NCI-H2081 (cell line): ENCODE results near the gene P3H1.
"Not testable (repeated sequence)": the region's sequence is repeated elsewhere in the genome, so short reads cannot be mapped to it uniquely, and the experiment has no call there.

ENCODE experiments used
- DNase-seq, 2 experiments: peaks; one replicate each; lab custom pipeline; 2025; lab: John Stamatoyannopoulos, UW

Gene P3H1, protein sequence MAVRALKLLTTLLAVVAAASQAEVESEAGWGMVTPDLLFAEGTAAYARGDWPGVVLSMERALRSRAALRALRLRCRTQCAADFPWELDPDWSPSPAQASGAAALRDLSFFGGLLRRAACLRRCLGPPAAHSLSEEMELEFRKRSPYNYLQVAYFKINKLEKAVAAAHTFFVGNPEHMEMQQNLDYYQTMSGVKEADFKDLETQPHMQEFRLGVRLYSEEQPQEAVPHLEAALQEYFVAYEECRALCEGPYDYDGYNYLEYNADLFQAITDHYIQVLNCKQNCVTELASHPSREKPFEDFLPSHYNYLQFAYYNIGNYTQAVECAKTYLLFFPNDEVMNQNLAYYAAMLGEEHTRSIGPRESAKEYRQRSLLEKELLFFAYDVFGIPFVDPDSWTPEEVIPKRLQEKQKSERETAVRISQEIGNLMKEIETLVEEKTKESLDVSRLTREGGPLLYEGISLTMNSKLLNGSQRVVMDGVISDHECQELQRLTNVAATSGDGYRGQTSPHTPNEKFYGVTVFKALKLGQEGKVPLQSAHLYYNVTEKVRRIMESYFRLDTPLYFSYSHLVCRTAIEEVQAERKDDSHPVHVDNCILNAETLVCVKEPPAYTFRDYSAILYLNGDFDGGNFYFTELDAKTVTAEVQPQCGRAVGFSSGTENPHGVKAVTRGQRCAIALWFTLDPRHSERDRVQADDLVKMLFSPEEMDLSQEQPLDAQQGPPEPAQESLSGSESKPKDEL

DNA sequence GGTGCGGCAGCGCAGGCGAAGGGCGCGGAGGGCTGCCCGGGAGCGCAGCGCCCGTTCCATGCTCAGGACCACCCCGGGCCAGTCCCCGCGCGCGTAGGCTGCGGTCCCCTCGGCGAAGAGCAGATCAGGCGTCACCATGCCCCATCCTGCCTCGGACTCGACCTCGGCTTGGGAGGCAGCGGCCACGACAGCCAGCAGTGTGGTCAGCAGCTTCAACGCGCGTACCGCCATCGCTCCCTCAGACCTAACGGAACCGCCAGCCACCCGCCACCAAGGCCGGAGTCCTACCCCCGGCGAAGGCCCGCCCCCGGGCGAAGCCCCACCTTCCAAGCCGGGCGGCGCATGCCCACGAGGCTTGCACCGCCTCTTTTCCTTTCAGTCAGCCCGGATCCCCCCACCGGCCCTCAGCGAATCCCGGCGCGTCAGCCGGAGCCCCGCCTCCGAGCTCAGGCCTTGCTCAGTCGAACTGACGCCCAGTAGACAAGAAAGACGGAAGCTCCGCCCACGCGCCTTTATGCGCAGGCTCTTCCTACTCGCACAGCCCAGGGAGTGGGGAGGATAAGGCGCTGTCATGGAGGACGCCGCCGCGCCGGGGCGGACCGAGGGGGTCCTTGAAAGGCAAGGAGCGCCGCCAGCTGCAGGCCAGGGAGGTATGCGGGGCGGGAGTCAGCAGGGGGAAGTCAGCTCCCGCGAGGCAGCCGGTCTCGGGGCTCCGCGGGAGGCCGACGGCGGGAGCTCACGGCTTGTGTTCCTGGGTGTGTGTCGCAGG is at the start of gene P3H1, which contains the start of gene C1orf50:
Gene P3H1 (minus strand): TSS at position 288 of the 769 bp plus-strand sequence. CDS start 57 bp downstream, at position 231.
Gene C1orf50 (plus strand): TSS at position 509 of the 769 bp plus-strand sequence. CDS start 63 bp downstream, at position 572.
- peak; percentile 100 for DNase-seq

DNA sequence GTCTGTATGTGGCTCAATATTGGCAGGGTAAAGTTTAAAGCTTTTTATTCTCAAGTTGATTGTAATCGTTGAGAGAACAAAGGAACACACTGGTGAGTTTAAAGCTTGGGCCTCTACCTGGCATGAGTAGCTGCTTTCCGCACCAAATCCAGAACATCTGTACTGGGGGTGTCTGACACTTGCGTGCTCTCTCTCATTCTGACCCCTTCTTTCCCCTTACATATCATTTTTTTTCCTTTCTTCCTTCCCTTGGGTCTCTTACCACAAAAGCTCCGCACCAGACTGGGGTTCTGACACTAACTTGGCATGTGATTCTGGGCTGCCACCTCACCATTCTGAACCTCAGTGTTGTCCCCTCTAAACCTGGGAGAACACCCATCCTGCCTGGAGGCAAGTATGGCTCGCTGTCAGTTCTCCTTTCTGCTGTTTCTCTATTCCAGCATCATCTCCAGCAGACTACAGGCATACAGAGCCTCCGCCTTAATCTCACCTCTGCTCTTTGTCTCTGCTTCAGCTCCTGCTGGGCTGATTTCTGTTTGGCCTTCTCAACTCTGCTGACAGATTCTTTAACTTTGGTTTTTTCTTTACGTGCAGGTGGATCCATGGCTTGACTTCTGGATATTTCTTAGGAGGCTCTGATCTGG is 49.2 kb upstream of the P3H1 start:
- peak; percentile 59 to 65 for DNase-seq

DNA sequence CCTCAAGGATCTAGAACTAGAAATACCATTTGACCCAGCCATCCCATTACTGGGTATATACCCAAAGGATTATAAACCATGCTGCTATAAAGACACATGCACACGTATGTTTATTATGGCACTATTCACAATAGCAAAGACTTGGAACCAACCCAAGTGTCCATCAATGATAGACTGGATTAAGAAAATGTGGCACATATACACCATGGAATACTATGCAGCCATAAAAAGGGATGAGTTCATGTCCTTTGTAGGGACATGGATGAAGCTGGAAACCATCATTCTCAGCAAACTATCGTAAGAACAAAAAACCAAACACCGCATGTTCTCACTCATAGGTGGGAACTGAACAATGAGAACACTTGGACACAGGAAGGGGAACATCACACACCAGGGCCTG is 48.0 kb upstream of the P3H1 start:
- DNase-seq = not testable (repeated sequence)

DNA sequence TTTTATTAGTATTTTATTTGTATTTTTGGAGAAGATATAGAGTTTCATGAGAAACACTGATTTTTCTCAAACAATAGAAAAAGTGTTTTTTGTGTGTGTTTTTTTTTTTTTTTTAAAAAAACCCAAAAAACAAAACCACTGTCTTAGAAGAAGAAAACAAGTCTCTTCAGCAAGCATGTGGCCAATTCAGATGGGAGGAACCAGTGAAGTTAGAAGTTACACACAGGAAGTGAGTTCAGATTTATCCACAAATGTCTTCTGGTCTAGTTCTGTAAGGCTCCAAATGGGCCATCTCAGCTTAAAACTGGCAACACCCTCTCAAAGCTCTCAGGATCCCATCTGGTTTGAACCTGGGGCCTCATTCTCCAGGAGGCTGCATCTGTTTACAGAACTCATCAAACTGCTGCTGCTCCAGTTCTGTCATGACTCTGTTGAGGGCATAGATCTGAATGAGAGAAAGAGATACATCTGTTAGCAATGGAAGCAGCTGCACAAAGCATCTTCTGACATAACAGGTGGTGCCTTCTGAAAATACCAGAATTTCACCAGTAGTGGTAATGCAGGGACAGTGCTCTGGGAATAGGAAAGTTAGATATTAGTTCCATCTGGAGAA is 40.3 kb upstream of the P3H1 start:
- no peak for DNase-seq

DNA sequence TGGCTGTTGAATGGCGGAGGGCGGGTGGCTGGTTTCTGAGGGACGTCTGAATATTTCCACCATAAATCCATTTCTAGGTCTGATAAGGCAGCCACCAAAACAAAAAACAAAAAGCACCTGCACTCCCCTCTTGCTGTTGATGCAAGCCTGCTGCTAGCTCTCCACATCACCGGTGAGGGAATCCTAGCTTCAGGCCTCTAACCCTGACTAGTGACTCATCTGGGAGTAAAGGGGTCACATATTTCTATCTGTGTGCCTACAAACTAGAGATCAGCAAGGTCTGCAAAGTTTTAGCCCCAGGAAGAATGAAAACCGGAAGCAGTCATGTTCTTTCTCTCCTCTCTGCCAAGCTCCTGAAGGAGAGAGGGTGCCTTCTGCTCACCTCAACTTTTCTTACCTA is 39.8 kb upstream of the P3H1 start:
- no peak for DNase-seq

DNA sequence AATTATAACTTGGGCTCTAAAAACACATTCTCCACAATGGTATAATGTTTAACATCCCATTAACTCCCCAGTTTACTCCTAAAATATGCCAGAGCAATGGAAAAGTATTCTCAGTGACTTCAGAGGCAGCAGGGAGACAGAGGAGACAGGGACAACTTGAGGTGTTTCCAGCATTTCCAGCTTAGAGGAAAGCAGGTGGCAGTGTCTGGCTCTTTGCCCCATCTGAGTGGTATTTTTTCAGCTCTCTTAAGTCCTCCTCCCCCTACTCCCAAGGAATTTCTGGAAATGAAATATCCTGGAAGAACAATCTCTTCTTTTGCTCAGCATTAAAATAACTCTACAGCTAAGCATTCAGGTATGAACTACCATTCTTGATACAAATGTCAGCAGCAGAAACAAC is 39.3 kb upstream of the P3H1 start:
- peak; percentile 6 to 69 for DNase-seq

DNA sequence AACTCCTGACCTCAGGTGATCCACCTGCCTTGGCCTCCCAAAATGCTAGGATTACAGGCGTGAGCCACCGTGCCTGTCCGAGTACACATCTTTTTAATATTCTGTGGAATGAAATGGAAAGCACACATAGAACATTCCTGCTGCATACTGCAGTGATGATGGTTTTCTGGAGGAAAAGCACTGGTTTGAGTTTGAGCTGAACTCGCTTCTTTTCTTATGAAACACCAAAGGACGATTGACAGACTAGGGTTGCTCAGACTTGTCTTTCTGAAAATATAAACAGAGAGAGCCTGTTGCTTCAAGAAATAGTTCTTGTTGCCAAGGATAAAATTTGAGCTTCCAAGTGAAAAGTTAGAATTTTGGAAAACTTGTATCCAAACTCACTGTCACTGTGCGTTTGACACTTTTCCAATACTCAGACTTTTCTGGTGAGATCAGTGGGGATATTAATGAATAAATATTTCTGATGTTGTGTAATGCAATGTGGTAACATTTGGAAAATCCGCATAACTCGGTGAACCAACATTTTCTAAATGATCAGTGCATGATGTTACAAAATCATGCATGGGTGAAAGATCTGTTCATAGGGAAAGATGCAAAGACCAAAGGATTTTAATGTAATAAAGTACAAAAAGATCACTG is 35.1 kb upstream of the P3H1 start:
- no peak for DNase-seq

DNA sequence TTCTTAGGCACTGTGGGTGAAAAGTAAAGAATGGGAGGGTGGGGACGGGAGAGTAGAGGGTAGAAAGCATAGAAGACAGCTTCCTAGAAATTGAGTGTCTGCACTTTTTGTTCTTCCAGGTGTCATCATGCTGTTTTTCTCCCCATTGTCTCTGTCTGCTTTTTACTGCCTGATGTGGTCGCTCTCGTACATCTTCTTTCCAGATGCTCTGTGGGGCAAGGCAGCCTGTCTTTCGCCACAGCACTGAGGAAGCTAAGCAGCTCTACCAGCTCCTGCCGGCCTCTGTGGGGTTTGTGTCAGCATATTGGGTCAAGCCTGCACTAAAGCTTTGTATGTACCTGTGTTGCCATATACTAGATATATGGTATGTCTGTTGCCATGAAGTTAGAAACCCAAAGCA is 31.2 kb upstream of the P3H1 start:
- no peak for DNase-seq

DNA sequence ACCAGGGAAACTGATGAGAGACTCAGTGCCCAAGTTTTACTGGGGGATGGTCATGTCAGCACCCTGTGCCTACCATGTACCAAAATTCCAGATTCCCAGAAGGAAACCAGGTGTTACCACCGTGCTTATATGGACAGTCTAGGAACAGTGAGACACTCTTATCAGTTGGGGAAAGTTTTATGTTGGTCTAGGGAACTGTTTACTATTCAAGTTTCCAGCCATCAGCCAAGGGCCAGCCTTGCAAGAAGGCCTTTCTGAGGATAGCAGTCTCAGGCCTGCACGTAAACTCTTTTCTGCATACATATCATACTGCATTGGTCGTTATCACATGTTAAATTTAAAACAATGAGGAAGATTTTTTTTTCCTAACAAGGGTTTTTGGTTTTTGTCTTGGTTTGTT is 30.6 kb upstream of the P3H1 start:
- no peak for DNase-seq

DNA sequence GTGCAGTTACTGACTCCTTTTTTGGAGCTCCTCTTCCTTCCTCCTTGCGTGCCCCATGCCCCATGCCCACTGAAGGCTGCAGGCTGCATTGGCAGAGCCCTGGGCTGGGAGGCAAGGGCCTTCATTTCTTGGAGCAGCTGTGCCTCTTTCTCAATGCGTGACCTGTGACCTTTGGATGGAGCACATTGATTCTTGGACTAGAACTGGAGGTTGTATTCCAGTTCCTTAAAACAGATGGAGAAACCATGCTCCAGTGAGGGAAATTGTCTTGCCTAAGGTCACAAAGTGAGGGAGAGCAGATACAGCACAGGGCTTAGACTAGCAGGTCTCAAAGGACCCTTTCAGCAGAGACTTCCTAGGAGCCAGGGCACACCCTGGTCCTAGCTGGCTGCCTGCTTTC is 27.0 kb upstream of the P3H1 start:
- DNase-seq = no peak

DNA sequence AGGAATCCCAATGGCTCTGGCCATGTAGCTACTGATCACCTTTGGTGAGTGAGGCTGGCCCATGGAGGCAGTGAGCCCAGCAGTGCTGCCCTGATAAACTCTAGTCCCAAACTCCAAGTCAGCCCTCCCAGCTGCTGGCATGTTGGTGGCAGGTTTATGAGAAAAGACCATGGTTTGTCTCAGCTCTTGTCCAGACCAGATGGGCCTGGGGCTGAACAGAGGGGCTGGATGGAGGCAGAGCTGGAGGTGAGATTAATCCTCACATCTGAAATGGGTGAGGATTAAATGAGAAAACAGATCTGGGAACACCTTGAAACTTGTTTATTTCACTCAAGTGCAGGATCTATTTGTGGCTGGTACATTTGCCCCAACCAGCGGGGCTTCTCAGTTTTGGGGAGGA is 21.2 kb upstream of the P3H1 start:
- no peak for DNase-seq

DNA sequence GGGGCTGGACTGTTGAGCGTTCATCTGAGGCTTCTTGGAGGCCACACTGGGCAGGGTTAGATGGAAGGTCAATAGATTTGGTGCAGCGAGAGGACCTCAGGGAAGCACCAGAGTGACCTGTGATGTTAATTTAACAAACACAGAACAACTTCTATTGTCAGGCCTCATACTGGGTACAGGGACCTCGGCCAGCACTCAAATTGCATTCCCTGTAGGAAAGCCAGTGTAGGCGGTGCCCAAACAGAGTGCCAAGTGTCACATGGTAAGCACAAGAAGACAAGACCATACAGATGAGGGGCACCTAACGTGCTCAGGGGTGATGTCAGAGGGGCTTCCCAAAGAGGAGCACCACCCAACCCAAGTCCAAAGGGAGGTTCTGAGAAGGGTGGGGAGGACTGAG is 19.3 kb upstream of the P3H1 start:
- no peak for DNase-seq

DNA sequence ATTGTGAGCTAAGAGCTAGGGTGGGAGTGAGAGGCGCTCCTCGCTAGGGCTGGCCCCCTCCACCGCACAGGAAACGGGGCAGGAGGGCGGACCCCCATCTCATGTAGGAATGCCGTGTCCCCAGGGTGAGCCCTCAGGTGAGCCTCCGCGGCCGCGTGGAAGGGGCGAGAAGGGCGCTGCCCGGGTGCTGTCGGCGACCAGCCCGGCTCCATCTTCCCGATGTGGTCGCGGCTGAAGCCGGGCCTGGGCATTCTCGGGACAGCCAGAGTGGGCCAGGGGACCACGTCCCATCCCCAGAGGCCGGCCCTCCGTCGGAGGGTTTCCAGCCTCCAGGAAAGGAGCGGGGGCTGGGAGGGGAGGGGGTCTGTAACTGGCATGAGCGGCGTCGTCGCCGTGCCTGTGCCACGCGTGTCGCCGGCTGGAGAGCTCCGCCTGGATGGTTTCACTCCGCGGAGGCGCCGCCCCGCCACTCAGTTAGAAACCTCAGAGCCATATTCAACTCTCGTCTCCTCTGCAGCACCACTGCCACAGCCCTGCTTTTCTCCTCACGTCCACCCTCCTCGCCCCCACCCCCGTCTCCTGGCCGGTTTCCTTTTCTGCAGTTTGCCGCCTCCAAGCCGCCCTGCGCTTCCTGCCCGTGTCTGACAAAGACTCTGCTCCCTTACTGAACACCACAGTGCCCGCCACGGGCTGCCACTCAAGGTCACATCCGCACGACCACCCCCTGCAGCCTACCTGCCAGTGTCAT is 18.3 kb upstream of the P3H1 start, which contains the start of gene TMEM269:
Gene TMEM269 (plus strand): TSS at position 46 of the 748 bp plus-strand sequence. CDS start 4,903 bp downstream, outside the sequence.
- DNase-seq = no peak

DNA sequence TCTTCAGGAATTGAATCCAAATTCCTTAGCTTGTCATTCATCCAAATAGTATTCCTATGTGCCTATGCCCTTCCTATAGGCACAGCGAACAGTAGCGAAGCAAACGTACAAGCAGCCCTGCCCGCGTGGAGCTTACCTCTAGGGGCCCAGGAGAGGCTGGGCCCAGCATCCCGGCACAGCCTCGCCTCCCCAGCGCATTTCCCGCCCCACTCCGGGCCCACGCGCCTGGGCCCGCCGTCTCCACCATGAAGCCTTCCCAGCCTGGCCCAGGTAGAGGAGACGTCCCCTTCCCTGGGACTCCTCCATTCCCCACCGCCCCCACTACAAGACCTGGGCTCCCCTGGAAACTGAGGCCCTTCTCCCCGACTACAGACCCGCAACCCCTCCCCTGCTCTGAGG is 17.7 kb upstream of the P3H1 start:
- DNase-seq = no peak

DNA sequence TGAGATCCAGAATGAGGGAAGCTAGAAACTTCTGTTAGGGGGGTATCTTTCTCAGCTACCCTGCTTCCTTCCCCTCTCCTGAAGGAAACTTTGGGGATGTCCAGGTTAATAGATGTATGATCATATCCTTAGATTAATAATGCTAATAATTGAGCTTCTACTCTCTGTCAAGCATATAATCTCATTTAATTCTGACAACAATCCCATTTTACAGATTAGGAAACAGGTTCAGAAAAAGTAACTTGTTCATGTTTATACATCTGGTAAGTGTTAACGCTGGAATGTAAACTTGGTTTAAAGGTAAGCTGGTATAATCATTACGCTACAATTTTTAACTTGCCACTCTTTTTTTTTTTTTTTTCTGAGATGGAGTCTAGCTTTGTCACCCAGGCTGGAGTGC is 16.3 kb upstream of the P3H1 start:
- no peak for DNase-seq

DNA sequence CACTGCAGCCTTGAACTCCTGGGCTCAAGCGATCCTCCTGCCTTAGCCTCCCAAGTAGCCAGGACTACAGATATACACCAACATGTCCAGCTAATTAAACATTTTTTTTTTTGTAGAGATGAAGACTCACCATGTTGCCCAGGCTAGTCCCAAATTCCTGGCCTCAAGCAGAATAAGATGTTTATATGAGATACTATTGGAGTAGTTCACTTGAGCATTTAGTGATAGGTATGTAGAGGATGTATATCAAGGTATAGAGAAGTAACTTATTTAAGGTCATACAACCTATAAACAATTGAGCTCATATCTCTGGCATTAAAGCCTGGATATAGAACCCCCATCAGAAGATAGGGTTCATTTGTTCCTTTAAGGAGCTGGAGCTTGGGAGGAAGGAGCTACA is 13.3 kb upstream of the P3H1 start:
- DNase-seq = no peak

DNA sequence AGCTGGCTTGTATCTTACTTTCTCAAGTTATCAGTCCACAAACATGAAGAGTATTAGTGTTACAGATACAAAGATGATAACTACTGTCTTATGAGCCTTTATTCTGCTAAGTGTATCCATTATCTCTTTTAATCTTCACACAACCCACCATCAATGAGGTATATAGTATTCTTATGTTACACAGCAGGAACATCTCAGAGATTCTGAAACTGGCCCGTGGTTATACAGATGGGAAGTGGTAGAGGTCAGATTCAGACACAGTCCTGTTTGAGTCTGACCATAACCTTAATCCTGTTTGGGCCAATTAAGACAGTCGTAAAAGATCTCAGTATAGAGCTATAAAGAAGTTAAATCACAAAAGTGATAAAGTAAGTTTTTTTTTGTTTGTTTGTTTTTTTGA is 12.9 kb upstream of the P3H1 start:
- no peak for DNase-seq

DNA sequence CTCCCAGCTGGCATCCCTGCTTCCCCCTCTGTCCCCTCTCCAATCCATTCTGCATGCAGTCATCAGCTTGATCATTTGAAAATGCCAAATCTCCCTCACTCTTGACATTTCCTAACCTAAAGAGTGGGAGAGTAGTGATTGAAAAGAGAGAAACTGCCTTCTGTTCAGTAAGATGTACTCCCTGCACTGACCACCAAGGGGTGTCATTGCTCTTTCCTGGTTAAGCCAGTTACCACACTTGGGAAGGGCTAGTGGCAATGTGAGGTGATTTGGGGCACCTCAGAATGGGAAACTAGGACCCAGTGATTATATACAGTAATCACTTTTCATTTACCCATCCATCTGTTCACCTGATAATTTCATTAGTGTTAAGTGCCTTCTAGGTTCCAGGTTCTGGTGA is 11.0 kb upstream of the P3H1 start:
- DNase-seq = peak; percentile 45 to 62

DNA sequence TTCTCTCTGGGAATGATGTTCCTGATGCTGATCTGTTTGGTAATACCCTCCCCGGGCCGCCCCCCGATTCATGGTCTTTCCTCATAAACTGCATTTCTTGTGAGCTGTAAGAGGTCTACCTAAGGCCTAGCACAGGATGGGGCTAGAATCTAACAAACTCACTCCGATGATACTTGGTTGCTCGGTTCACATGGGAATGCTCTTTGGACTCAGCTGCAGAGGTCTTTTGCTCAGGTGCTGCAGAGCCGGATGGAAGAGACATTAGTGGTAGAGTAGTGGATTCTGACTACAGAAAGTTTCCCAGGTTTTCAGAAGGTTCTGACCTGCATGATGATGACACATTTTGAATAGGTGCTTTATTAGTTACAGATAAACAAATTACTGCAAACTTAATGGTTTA is 9.7 kb upstream of the P3H1 start:
- no peak for DNase-seq

DNA sequence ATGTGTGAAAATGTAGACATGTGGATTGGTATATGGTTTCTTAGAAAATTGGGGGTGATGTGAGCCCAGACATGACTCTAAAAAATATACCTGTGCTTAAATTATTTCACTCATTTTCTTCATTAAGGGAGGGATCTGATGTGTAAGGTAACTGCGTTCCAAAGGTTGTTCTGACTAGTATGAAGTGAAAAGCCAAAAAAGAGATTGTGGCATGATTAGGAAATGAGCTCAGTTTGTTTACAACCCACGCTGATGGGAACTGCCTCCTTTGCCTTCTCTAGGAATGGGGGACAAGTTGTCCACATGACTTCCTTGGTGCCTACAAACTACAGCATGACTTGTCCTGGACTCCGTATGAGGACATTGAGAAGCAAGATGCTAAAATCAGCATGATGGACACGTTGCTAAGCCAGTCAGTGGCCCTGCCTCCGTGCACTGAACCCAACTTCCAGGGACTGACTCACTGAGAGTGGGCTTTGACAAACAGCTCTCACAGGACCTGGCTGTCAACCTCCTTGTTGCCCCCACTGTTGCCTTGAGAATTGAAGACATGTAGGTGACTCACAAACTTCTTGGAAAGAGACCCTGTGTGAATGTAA is 8.2 kb upstream of the P3H1 start:
- DNase-seq = no peak
